Left lung (tissue), 10 donors: ENCODE measurements around the gene ELANE. TPM values are rescaled to one million over a fixed set of nuclear protein-coding genes. Genes with fewer than 3 reads are reported as not detected.
"Not testable (repeated sequence)": the region's sequence is repeated elsewhere in the genome, so short reads cannot be mapped to it uniquely, and the experiment has no call there.

ENCODE experiments used
- ATAC-seq: fragments of 200-7000 bp; cut with Tn5 transposase; one replicate; pipeline ENCODE4 v1.9.1; 2020; ENCODE audit warnings: moderate library complexity
- DNase-seq, 4 donors: peaks; one replicate each; pipeline ENCODE4 v3.0.0-alpha.2; 2013 to 2020
- H3K27ac ChIP-seq, 2 donors: fragments of 200-600 bp; sonication (generic) in 1 of 2; one replicate each; pipeline versions ENCODE4 v1.5.0 to v1.8.0; 2020 to 2021
- H3K27me3 ChIP-seq, 2 donors: fragments of 200-600 bp; sonication (generic) in 1 of 2; one replicate each; pipeline versions ENCODE4 v1.5.0 to v1.8.0; 2020 to 2021
- H3K36me3 ChIP-seq, 2 donors: fragments of 200-600 bp; sonication (generic) in 1 of 2; one replicate each; pipeline versions ENCODE4 v1.5.0 to v1.8.0; 2020 to 2021
- H3K4me1 ChIP-seq, 2 donors: fragments of 200-600 bp; one replicate each; pipeline ENCODE4 v1.8.0; 2021
- H3K4me3 ChIP-seq, 2 donors: fragments of 200-600 bp; sonication (generic) in 1 of 2; one replicate each; pipeline versions ENCODE4 v1.5.0 to v1.8.0; 2020 to 2021; ENCODE audit warnings: mild to moderate bottlenecking in 1 of 2
- H3K9me3 ChIP-seq, 2 donors: fragments of 200-600 bp; sonication (generic) in 1 of 2; one replicate each; pipeline versions ENCODE4 v1.5.0 to v1.8.0; 2020 to 2021
- intact Hi-C, 2 donors: fragments of 100-400 bp; cut with DNase I; formaldehyde crosslinking; loops; one replicate each; pipeline versions ENCODE4 v1.11.2 to v1.14.2; 2022
- polyA plus RNA-seq, 6 donors: library from polyadenylated mRNA; unstranded; fragments of 120-200 nt; gene quantifications; one replicate each; pipeline ENCODE4 v1.2.1, GENCODE V29; 2013; ENCODE audit not compliant: insufficient read length in 6 of 6
- total RNA-seq, 2 donors: library from RNA; stranded (reverse); fragmentation: NEBNext Ultra II Directional; extraction: Animal tissue kit (Norgen Biotek cat#: 25700); gene quantifications; one replicate each; pipeline ENCODE4 v1.2.1, GENCODE V29; 2021
- TF ChIP-seq, protein P1 (sequence below), 2 donors: fragments of 200-600 bp; sonication (generic) in 1 of 2; IDR thresholded peaks; one replicate each; pipeline versions ENCODE4 v1.5.0 to v1.8.0; 2021; ENCODE audit warnings: antibody characterized with exemption in 2 of 2
- donor health status: DM: no; HTN: yes; CAD: no.
- donor health status: DM: no; HTN: no; CAD: no.

ELANE gene
- total and polyA plus RNA-seq, 8 donors: 0.70 to 2.2 (median 1.2) TPM

DNA sequence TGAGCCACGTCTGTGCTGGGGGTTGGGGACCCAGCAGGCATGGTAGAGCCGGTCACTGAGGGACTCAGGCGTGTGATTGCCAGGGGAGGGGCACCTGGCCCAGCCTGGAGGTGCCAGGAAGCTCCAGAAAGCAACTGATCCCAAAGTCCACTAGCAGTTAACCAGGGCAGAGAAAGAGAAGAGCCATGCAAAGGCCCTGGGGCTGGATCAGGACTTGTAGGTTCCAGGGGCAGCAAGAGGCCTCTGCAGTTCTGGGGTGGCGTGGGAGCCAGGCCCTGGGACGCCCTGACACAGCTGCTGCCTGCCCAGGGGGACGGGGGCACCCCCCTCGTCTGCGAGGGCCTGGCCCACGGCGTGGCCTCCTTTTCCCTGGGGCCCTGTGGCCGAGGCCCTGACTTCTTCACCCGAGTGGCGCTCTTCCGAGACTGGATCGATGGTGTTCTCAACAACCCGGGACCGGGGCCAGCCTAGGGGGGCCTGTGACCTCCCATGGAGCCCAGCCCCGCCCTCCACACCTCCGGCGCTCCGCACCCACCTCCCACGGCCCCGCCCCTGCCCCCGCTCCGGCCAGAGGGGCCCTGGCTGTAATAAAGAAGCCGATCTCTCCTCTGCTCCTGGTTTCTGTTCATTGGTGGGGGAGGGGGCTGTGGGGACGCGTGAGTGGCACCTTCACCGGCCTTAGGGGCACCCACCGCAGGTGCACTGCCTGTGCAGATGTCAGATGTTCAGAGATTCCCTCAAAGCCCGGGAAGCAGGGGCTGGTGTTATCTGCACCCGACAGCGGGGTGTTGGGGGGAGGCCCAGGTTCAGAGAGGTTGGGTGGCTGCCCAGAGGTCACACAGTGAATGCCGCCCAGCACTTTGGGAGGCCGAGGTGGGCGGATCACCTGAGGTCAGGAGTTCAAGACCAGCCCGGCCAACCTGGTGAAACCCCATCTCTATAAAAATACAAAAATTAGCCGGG lies 20.4 kb upstream of the ELANE start:
- no peak overlapping the region for H3K4me3 ChIP-seq
- H3K36me3 ChIP-seq: no peaks in the 10 kb centered on the region
- peaks cover 4 to 64% of the 10 kb centered on the region in 2 donors for H3K27me3 ChIP-seq
- no peaks in the 10 kb centered on the region for H3K9me3 ChIP-seq
- H3K4me1 ChIP-seq: peaks cover 0 to 26% of the 10 kb centered on the region in 2 donors
- TF ChIP-seq, protein P1, sequence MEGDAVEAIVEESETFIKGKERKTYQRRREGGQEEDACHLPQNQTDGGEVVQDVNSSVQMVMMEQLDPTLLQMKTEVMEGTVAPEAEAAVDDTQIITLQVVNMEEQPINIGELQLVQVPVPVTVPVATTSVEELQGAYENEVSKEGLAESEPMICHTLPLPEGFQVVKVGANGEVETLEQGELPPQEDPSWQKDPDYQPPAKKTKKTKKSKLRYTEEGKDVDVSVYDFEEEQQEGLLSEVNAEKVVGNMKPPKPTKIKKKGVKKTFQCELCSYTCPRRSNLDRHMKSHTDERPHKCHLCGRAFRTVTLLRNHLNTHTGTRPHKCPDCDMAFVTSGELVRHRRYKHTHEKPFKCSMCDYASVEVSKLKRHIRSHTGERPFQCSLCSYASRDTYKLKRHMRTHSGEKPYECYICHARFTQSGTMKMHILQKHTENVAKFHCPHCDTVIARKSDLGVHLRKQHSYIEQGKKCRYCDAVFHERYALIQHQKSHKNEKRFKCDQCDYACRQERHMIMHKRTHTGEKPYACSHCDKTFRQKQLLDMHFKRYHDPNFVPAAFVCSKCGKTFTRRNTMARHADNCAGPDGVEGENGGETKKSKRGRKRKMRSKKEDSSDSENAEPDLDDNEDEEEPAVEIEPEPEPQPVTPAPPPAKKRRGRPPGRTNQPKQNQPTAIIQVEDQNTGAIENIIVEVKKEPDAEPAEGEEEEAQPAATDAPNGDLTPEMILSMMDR (IDR thresholded peaks at IDR 0.05): no peak
- no peak for DNase-seq
- no peak for ATAC-seq
- intact Hi-C loops: no loop called here
- no peak overlapping the region for H3K27ac ChIP-seq

GRCh38 chr19:834216-834615 lies 17.9 kb upstream of the ELANE start:
- no peak for ATAC-seq
- TF ChIP-seq, protein P1 (IDR thresholded peaks at IDR 0.05): no peak

DNA sequence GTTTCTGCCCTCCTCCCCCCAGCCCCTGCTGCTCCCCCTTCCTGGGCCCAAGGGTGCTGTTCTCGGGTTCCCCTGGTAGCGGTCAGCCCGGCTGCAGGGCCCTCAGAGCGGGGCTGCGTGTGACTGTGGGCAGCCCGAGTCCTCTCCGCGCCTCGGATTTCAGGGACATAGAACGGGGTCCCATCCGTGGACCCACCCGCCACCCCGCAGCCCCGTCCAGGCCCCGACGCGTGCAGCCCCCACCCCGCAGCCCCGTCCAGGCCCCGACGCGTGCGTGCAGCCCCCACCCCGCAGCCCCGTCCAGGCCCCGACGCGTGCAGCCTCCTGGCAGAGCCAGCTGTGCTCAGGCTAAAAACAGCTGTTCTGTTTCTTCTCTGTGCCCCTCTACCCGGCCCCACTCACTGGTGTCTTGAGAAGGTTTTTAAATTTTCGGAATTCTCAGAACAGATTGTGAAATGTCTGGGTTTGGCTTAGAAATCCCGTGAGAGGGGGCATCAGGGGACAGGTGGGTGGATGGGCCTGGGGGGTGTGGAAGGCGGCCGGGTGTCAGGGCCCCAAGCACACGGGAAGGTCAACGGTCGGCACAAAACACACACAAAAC lies 16.8 kb upstream of the ELANE start:
- Histone ChIP-seq H3K36me3 (no peaks in the 10 kb centered on the region), H3K27ac (no peak overlapping the region), H3K4me1 (peaks cover 0 to 15% of the 10 kb centered on the region in 2 donors), H3K9me3 (no peaks in the 10 kb centered on the region), H3K4me3 (no peak overlapping the region), H3K27me3 (peaks cover 13 to 75% of the 10 kb centered on the region in 2 donors)
- DNase-seq: peak in 2 of 4 donors; percentile 62 to 88
- TF ChIP-seq, protein P1 (IDR thresholded peaks at IDR 0.05): no peak
- ATAC-seq: peak; percentile 44
- intact Hi-C loops: no loop called here

More at GRCh38 chr19:834216-834615, 17.9 kb upstream of the ELANE start:
- no peak for DNase-seq
- intact Hi-C loops: no loop called here
- Histone ChIP-seq H3K4me1 (peaks cover 0 to 15% of the 10 kb centered on the region in 2 donors), H3K4me3 (no peak overlapping the region), H3K27me3 (peaks cover 13 to 79% of the 10 kb centered on the region in 2 donors), H3K27ac (no peak overlapping the region), H3K9me3 (no peaks in the 10 kb centered on the region), H3K36me3 (no peaks in the 10 kb centered on the region)

GRCh38 chr19:840519-841206 lies 11.4 kb upstream of the ELANE start, which contains the start of gene PRTN3:
Gene PRTN3 (plus strand): TSS chr19:840999. CDS start chr19:841009, 10 bp downstream.
- DNase-seq (peak in 1 of 4 donors; percentile 86), ATAC-seq (peak; percentile 6)
- TF ChIP-seq, protein P1 (IDR thresholded peaks at IDR 0.05): no peak
- Histone ChIP-seq H3K27ac (no peak within 1 kb of the TSS), H3K4me3 (no peak within 1 kb of the TSS), H3K36me3 (no peaks in the 10 kb centered on the region), H3K4me1 (peaks cover 6 to 37% of the 10 kb centered on the region in 2 donors), H3K9me3 (no peaks in the 10 kb centered on the region), H3K27me3 (peaks cover 28 to 87% of the 10 kb centered on the region in 2 donors)
- intact Hi-C loops: no loop called here

DNA sequence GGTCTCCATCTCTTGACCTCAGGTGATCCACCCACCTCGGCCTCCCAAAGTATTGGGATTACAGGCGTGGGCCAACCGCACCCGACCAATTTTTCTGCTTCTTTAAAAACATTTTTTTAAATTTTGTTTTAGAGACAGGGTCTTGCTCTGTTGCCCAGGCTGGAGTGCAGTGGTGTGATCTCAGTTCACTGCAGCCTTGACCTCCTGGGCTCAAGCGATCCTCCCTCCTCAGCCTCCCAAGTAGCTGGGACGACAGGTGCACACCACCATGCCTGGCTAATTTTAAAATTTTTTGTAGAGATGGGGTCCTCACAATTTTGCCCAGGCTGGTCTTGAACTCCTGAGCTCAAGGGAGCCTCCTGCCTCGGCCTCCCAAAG lies 9.3 kb upstream of the ELANE start:
- Histone ChIP-seq H3K27me3 (peaks cover 15 to 87% of the 10 kb centered on the region in 2 donors), H3K4me1 (peaks cover 6 to 46% of the 10 kb centered on the region in 2 donors)
- H3K9me3 ChIP-seq, intact Hi-C loops, H3K36me3 ChIP-seq, DNase-seq, H3K27ac ChIP-seq, H3K4me3 ChIP-seq, ATAC-seq: not testable (repeated sequence)
